ENCODE results near the gene GRID2IP.

- TF ChIP-seq, protein P1, sequence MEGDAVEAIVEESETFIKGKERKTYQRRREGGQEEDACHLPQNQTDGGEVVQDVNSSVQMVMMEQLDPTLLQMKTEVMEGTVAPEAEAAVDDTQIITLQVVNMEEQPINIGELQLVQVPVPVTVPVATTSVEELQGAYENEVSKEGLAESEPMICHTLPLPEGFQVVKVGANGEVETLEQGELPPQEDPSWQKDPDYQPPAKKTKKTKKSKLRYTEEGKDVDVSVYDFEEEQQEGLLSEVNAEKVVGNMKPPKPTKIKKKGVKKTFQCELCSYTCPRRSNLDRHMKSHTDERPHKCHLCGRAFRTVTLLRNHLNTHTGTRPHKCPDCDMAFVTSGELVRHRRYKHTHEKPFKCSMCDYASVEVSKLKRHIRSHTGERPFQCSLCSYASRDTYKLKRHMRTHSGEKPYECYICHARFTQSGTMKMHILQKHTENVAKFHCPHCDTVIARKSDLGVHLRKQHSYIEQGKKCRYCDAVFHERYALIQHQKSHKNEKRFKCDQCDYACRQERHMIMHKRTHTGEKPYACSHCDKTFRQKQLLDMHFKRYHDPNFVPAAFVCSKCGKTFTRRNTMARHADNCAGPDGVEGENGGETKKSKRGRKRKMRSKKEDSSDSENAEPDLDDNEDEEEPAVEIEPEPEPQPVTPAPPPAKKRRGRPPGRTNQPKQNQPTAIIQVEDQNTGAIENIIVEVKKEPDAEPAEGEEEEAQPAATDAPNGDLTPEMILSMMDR (optimal IDR thresholded peaks at IDR 0.05 in 1 of 3, IDR thresholded peaks at IDR 0.05 in 1 of 3, conservative IDR thresholded peaks at IDR 0.05 in 1 of 3; ENCODE audit: extremely low read depth in 1 of 3, insufficient read depth in 2 of 3, low read length in 3 of 3), result no peak
- no peak for TF ChIP-seq EZH2 (IDR thresholded peaks at IDR 0.05; ENCODE audit: low read length)
Observed at GRCh38 chr7:6480323-6480660, 71.0 kb downstream of the GRID2IP start.

Measured in keratinocyte (primary cell).